PC-9 (cell line): ENCODE data around the gene CPB1. TPM values are rescaled to one million over a fixed set of nuclear protein-coding genes. Genes with fewer than 3 reads are reported as not detected.

Source experiments
- BruUV-seq: library from RNA; stranded (reverse); fragments of 400-500 nt; replicated peaks from 2 replicates; lab custom pipeline; 2021; lab: Mats Ljungman, UMichigan
- CTCF ChIA-PET: fragments of 300-600 bp; sonication (Branson Sonifier 250); formaldehyde crosslinking; loops from one replicate; lab custom pipeline; 2022; ENCODE audit warnings: antibody characterized with exemption; lab: Charles Lee
- POLR2A ChIA-PET: fragments of 300-600 bp; sonication (Branson Sonifier 250); formaldehyde crosslinking; loops from one replicate; lab custom pipeline; 2022; ENCODE audit warnings: antibody characterized with exemption; ENCODE audit not compliant: unreplicated experiment; lab: Charles Lee
- DNase-seq, 2 experiments: peaks; one replicate each; pipeline versions ENCODE4 v3.0.0 to v3.0.0-alpha.2; 2015 to 2022; ENCODE audit warnings: mixed read lengths in 1 of 2
- H2AFZ ChIP-seq: fragments of 200-600 bp; sonication (generic); 2 replicates; pipeline ENCODE4 v1.8.1; 2017; ENCODE audit warnings: antibody characterized with exemption
- H3F3A ChIP-seq: fragments of 200-600 bp; sonication (generic); 2 replicates; pipeline ENCODE4 v1.8.1; 2017; ENCODE audit warnings: antibody characterized with exemption, mild to moderate bottlenecking, low read depth; ENCODE audit not compliant: insufficient read depth
- H3K27ac ChIP-seq: fragments of 200-600 bp; sonication (generic); 2 replicates; pipeline ENCODE4 v1.6.1; 2016; ENCODE audit warnings: mixed run types
- H3K27me3 ChIP-seq: fragments of 200-600 bp; sonication (generic); 2 replicates; pipeline ENCODE4 v1.6.1; 2016; ENCODE audit warnings: low read depth, mixed run types; ENCODE audit not compliant: insufficient read depth
- H3K36me3 ChIP-seq: fragments of 200-600 bp; sonication (generic); 2 replicates; pipeline ENCODE4 v1.6.1; 2016; ENCODE audit warnings: low read depth, mixed run types
- H3K4me1 ChIP-seq: fragments of 200-600 bp; sonication (generic); replicated peaks from 2 replicates; pipeline ENCODE4 v1.6.1; 2016; ENCODE audit warnings: mixed run types; ENCODE audit not compliant: insufficient read depth
- H3K4me2 ChIP-seq: fragments of 200-600 bp; sonication (generic); 2 replicates; pipeline ENCODE4 v1.6.1; 2017; ENCODE audit warnings: mixed run types
- H3K4me3 ChIP-seq: fragments of 200-600 bp; sonication (generic); 2 replicates; pipeline ENCODE4 v1.6.1; 2016; ENCODE audit warnings: mixed run types
- H3K79me2 ChIP-seq: fragments of 200-600 bp; sonication (generic); 2 replicates; pipeline ENCODE4 v1.6.1; 2017; ENCODE audit warnings: low read depth, mixed run types
- H3K9me2 ChIP-seq: fragments of 200-600 bp; sonication (generic); 2 replicates; pipeline ENCODE4 v1.8.1; 2017; ENCODE audit warnings: mild to moderate bottlenecking; ENCODE audit not compliant: insufficient read depth
- H3K9me3 ChIP-seq: fragments of 200-600 bp; sonication (generic); 2 replicates; pipeline ENCODE4 v1.8.1; 2016; ENCODE audit warnings: low read depth; ENCODE audit not compliant: insufficient read depth
- H4K20me1 ChIP-seq: fragments of 200-600 bp; sonication (generic); 2 replicates; pipeline ENCODE4 v1.8.1; 2017; ENCODE audit not compliant: insufficient read depth
- EZH2 ChIP-seq: fragments of 200-600 bp; sonication (generic); IDR thresholded peaks from 2 replicates; pipeline ENCODE4 v1.8.0; 2017; ENCODE audit warnings: antibody characterized with exemption, low read depth
- intact Hi-C: fragments of 100-400 bp; cut with micrococcal nuclease; formaldehyde crosslinking; loops from one replicate; pipeline ENCODE4 v1.10.0; 2022; ENCODE audit not compliant: unreplicated experiment
- total RNA-seq: library from RNA; stranded (reverse); gene quantifications from 2 replicates; pipeline ENCODE4 v1.2.3, GENCODE V29; 2021
- TF ChIP-seq, protein P1 (sequence below): fragments of 200-600 bp; sonication (generic); conservative IDR thresholded peaks from 2 replicates; pipeline ENCODE4 v1.6.1; 2017; ENCODE audit warnings: mixed run types, antibody characterized with exemption, mild to moderate bottlenecking, moderate library complexity

Gene CPB1
- total RNA-seq, 1 experiment from 2014 or later = not detected

DNA sequence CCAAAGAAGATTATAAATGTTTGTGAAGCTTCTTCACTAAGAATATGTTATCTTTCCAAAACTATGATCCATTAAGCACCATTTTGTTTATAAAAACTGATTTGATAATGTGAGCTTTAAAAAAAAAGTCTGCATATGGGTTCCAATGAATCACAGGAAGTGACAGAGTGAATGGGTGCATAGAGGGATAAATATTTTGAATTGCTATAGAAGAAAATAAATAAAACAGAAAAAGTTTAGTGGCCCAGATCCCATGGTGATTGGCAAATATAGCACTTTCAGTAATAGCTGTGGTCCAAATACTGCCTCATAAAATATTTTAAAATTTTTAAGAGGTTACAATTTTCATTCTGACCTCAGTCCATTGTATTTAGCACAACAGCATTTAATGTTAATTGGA is 56.6 kb downstream of the CPB1 start:
- no peaks in the 10 kb centered on the region for H3K79me2 ChIP-seq
- no peaks in the 10 kb centered on the region for H3K9me2 ChIP-seq
- intact Hi-C loops = no loop called here
- H3K27me3 ChIP-seq = no peaks in the 10 kb centered on the region
- no peaks in the 10 kb centered on the region for H3K4me1 ChIP-seq
- H2AFZ ChIP-seq = no peak overlapping the region
- no peaks in the 10 kb centered on the region for H3K9me3 ChIP-seq
- BruUV-seq = no TSS peak
- H3K4me3 ChIP-seq = no peak overlapping the region
- CTCF ChIA-PET = no interaction called here
- H3K36me3 ChIP-seq = no peaks in the 10 kb centered on the region
- no peak for DNase-seq
- POLR2A ChIA-PET = no interaction called here
- H4K20me1 ChIP-seq = no peaks in the 10 kb centered on the region
- H3F3A ChIP-seq = no peaks in the 10 kb centered on the region
- no peak overlapping the region for H3K27ac ChIP-seq
- TF ChIP-seq, protein P1, sequence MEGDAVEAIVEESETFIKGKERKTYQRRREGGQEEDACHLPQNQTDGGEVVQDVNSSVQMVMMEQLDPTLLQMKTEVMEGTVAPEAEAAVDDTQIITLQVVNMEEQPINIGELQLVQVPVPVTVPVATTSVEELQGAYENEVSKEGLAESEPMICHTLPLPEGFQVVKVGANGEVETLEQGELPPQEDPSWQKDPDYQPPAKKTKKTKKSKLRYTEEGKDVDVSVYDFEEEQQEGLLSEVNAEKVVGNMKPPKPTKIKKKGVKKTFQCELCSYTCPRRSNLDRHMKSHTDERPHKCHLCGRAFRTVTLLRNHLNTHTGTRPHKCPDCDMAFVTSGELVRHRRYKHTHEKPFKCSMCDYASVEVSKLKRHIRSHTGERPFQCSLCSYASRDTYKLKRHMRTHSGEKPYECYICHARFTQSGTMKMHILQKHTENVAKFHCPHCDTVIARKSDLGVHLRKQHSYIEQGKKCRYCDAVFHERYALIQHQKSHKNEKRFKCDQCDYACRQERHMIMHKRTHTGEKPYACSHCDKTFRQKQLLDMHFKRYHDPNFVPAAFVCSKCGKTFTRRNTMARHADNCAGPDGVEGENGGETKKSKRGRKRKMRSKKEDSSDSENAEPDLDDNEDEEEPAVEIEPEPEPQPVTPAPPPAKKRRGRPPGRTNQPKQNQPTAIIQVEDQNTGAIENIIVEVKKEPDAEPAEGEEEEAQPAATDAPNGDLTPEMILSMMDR = no peak
- TF ChIP-seq EZH2 = no peak
- no peak overlapping the region for H3K4me2 ChIP-seq

DNA sequence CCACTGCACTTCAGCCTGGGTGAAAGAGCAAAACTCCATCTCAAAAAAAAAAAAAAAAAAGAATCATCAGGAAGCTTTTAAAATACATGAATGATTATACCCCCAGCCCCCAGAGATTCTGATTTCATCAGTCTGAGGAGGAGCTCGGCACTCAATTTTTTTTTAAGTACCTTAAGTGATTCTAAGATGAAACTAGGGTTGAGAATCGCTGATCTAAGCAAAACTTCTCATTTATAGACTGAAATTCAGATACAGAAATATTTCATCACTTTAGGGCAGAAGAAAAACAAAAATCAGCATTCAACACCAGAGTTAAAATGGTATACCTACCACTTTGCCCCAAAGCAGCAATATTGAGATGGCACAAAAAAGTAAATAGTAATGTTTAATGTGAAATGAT is 62.2 kb downstream of the CPB1 start:
- intact Hi-C loops = no loop called here
- BruUV-seq = no TSS peak
- TF ChIP-seq, protein P1 = no peak
- TF ChIP-seq EZH2 = no peak

DNA sequence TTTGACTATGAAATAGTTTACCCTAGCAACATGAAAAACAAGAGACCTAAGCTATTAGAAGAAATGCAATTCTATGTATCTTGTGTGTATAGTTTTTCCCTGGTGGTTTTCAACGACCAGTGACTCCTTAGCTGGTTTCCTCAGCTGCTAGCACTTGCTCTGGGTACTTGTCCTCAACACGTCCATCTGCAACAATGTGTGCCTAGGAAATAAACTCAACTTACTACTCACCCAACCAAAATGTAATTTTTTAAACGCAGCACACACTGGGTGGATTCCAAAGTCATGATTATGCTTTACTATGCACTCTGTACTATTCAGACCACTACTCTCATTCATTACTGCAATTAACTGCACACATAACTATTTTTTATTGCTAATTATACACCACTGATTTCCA is 68.5 kb downstream of the CPB1 start:
- Histone ChIP-seq H3K9me3 (0 out of 2 replicates have a peak, but pooled peaks cover 7% of the 10 kb centered on the region), H3K36me3 (no peaks in the 10 kb centered on the region), H2AFZ (no peak overlapping the region), H3K4me1 (no peaks in the 10 kb centered on the region), H3K4me3 (no peak overlapping the region), H3K4me2 (no peak overlapping the region), H3K27me3 (no peaks in the 10 kb centered on the region), H3F3A (no peaks in the 10 kb centered on the region), H4K20me1 (no peaks in the 10 kb centered on the region), H3K79me2 (no peaks in the 10 kb centered on the region), H3K9me2 (no peaks in the 10 kb centered on the region), H3K27ac (no peak overlapping the region)
- intact Hi-C loops = no loop called here
- TF ChIP-seq, protein P1 = no peak
- TF ChIP-seq EZH2 = no peak
- ChIA-PET POLR2A (no interaction called here), CTCF (no interaction called here)
- BruUV-seq = no TSS peak
- DNase-seq = no peak

More for the DNA sequence above, 62.2 kb downstream of the CPB1 start:
- no peaks in the 10 kb centered on the region for H3K4me1 ChIP-seq
- H3K36me3 ChIP-seq = no peaks in the 10 kb centered on the region
- H2AFZ ChIP-seq = no peak overlapping the region
- no peak overlapping the region for H3K4me2 ChIP-seq
- no peaks in the 10 kb centered on the region for H3K79me2 ChIP-seq
- H3F3A ChIP-seq = no peaks in the 10 kb centered on the region
- POLR2A ChIA-PET = no interaction called here
- no peaks in the 10 kb centered on the region for H3K9me2 ChIP-seq
- CTCF ChIA-PET = no interaction called here
- 0 out of 2 replicates have a peak, but pooled peaks cover 7% of the 10 kb centered on the region for H3K9me3 ChIP-seq
- H4K20me1 ChIP-seq = no peaks in the 10 kb centered on the region
- no peak overlapping the region for H3K27ac ChIP-seq
- H3K4me3 ChIP-seq = no peak overlapping the region
- DNase-seq = no peak
- no peaks in the 10 kb centered on the region for H3K27me3 ChIP-seq
